Psoas muscle (tissue), 8 donors: ENCODE results near the gene DNAJB14. TPM values are rescaled to one million over a fixed set of nuclear protein-coding genes. Genes with fewer than 3 reads are reported as not detected.
A peak's percentile ranks its signal among the peaks of the same experiment; 100 is the strongest.

ENCODE experiments used
- ATAC-seq, 4 donors: fragments of 200-7000 bp; cut with Tn5 transposase; one replicate each; pipeline ENCODE4 v1.9.1; 2020; ENCODE audit warnings: moderate library complexity in 3 of 4, mild to moderate bottlenecking in 2 of 4
- DNase-seq, 2 donors: peaks; one replicate each; pipeline ENCODE4 v3.0.0-alpha.2; 2020
- H3K27ac ChIP-seq: fragments of 200-600 bp; one replicate; pipeline ENCODE4 v1.8.0; 2022
- H3K27me3 ChIP-seq, 3 donors: fragments of 200-600 bp in 1 of 3; one replicate each; pipeline versions ENCODE4 v1.6.1 to v1.8.0; 2013 to 2022; ENCODE audit warnings: low read length in 2 of 3, mild to moderate bottlenecking in 2 of 3, moderate library complexity in 1 of 3; ENCODE audit not compliant: insufficient read depth in 3 of 3
- H3K36me3 ChIP-seq, 2 donors: fragments of 200-600 bp in 1 of 2; one replicate each; pipeline versions ENCODE4 v1.6.1 to v1.8.0; 2013 to 2022; ENCODE audit warnings: low read depth in 1 of 2, mild to moderate bottlenecking in 1 of 2, moderate library complexity in 1 of 2; ENCODE audit not compliant: insufficient read depth in 1 of 2
- H3K4me1 ChIP-seq: fragments of 200-600 bp; one replicate; pipeline ENCODE4 v1.8.0; 2022
- H3K4me3 ChIP-seq: fragments of 200-600 bp; one replicate; pipeline ENCODE4 v1.8.0; 2022; ENCODE audit warnings: mild to moderate bottlenecking
- H3K9me3 ChIP-seq: fragments of 200-600 bp; one replicate; pipeline ENCODE4 v1.8.0; 2022
- WGBS, 3 donors: extraction: QIAGEN DNeasy Blood & Tissue Kit; methylation state at CpG; one replicate each; pipeline versions ENCODE4 v1.1.6 to v1.1.7; 2013; 5-methylcytosine and 5-hydroxymethylcytosine counted together
- intact Hi-C, 2 donors: fragments of 100-400 bp; cut with DNase I; formaldehyde crosslinking; loops; one replicate each; pipeline versions ENCODE4 v1.11.0 to v1.14.2; 2022
- polyA plus RNA-seq, 3 donors: library from polyadenylated mRNA; stranded (reverse); fragments of 200-250 nt; gene quantifications; one replicate each; pipeline ENCODE4 v1.2.3, GENCODE V29; 2013
- total RNA-seq, 4 donors: library from RNA; stranded (reverse); fragmentation: NEBNext Ultra II Directional in 2 of 4; extraction: Animal tissue kit (Norgen Biotek cat#: 25700) in 2 of 4; gene quantifications; one replicate each; pipeline versions ENCODE4 v1.2.1 to v1.2.4, GENCODE V29; 2021 to 2023
- TF ChIP-seq, protein P1 (sequence below): fragments of 200-600 bp; IDR thresholded peaks from one replicate; pipeline ENCODE4 v1.8.0; 2022; ENCODE audit warnings: antibody characterized with exemption
- donor health status: healthy with polysubstance abuse.
- donor health status: DM: no; HTN: no; CAD: no; lungs with moderate emphysema.
- donor health status: Bipolar disorder and iron deficiency.
- donor health status: healthy.
- donor health status: DM: yes; HTN: yes; CAD: no.
- donor health status: DM: no; HTN: no; CAD: no.
- donor health status: DM: no; HTN: no; CAD: no.
- donor health status: DM: yes; HTN: yes; CAD: no.

The DNAJB14 gene
- total and polyA plus RNA-seq, 7 donors, result 3.3 to 16.7 (median 12.9) TPM

DNA sequence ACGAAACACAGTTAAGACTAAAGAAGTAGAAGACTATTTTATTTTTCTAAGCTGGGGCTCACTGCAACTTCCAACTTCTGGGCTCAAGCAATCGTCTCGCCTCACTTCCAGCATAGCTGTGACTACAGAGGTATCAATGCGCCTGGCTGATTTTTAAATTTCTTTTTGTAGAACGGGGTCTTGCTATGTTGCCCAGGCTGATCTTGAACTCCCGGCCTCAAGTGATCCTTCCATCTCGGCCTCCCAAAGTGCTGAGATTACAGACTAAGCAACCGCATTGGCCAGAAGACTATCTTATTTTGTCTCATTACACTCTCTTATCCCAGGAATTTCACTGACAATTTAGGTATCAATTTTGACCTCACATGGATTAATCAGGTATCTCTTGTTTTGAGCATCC, 53.4 kb downstream of the DNAJB14 start:
- H3K27ac ChIP-seq, result no peak overlapping the region
- H3K27me3 ChIP-seq, result no peaks in the 10 kb centered on the region
- WGBS, 3 donors, result 95 to 96% (median 95%) methylated on average over 8 of the region's 8 CpGs
- peaks cover 0 to 25% of the 10 kb centered on the region in 2 donors for H3K36me3 ChIP-seq
- H3K9me3 ChIP-seq, result no peaks in the 10 kb centered on the region
- H3K4me3 ChIP-seq, result peak overlapping the region; percentile 86
- H3K4me1 ChIP-seq, result peaks cover 26% of the 10 kb centered on the region
- ATAC-seq, result no peak
- intact Hi-C loops, result loop anchor here in 1 of 2 donors (5.0 kb wide), 1 partner anchor 331 kb away; the partner anchor contains the start of gene TRMT10A
- DNase-seq, result no peak
- TF ChIP-seq, protein P1, sequence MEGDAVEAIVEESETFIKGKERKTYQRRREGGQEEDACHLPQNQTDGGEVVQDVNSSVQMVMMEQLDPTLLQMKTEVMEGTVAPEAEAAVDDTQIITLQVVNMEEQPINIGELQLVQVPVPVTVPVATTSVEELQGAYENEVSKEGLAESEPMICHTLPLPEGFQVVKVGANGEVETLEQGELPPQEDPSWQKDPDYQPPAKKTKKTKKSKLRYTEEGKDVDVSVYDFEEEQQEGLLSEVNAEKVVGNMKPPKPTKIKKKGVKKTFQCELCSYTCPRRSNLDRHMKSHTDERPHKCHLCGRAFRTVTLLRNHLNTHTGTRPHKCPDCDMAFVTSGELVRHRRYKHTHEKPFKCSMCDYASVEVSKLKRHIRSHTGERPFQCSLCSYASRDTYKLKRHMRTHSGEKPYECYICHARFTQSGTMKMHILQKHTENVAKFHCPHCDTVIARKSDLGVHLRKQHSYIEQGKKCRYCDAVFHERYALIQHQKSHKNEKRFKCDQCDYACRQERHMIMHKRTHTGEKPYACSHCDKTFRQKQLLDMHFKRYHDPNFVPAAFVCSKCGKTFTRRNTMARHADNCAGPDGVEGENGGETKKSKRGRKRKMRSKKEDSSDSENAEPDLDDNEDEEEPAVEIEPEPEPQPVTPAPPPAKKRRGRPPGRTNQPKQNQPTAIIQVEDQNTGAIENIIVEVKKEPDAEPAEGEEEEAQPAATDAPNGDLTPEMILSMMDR, result no peak

DNA sequence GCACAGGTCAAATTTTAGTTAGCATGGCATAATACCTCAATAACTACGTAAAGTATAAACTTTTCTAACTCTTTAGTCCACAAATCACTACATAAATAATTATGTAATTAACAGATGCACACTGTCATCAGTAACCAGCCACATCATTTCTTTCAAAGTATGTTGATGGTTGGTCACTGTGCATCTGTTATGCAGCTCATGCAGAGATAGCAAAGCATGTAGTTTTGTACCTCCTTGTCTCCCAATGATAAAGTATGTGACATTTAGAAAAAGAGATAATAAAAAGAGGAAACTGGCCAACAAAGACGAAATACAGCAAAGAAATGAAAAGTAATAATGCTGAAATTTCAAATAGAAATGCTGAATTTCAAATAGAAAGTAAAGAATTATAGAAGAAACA, 55.1 kb downstream of the DNAJB14 start:
- Histone ChIP-seq H3K27ac (no peak overlapping the region), H3K4me1 (peaks cover 29% of the 10 kb centered on the region), H3K36me3 (peaks cover 0 to 33% of the 10 kb centered on the region in 2 donors), H3K9me3 (no peaks in the 10 kb centered on the region), H3K27me3 (no peaks in the 10 kb centered on the region), H3K4me3 (no peak overlapping the region)
- TF ChIP-seq, protein P1, result no peak
- no peak for DNase-seq
- WGBS, 3 donors, result 73 to 85% (median 76%) methylated on average over 2 of the region's 2 CpGs
- ATAC-seq, result no peak
- intact Hi-C loops, result loop anchor here in 1 of 2 donors (5.0 kb wide), 1 partner anchor 329 kb away; the partner anchor contains the start of gene TRMT10A

DNA sequence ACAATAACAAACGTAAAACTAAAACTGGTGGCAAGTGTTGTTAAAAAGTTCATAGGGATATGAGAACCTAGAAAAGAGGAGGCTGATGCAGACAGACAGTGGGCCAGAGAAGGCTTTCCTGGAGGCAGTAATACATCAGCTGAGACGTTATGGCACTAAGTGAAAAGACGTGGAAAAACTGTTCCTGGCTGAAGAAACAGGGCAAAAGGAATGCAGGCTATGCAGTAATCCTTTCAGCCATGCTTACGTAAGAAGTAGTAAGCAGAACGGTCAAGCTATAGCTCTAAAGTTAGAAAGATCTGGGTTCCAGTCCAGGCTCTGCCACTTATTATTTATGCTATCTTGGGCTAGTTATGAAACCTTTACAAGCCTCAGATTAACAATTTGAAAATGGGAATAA, 58.6 kb downstream of the DNAJB14 start:
- H3K36me3 ChIP-seq, result peaks cover 0 to 68% of the 10 kb centered on the region in 2 donors
- ATAC-seq (no peak), DNase-seq (no peak)
- no peak overlapping the region for H3K27ac ChIP-seq
- 31 to 52% (median 33%) methylated on average over 5 of the region's 5 CpGs for WGBS, 3 donors
- intact Hi-C loops, result no loop called here
- peaks cover 20% of the 10 kb centered on the region for H3K4me1 ChIP-seq
- H3K27me3 ChIP-seq, result no peaks in the 10 kb centered on the region
- TF ChIP-seq, protein P1, result no peak
- H3K9me3 ChIP-seq, result no peaks in the 10 kb centered on the region
- no peak overlapping the region for H3K4me3 ChIP-seq

DNA sequence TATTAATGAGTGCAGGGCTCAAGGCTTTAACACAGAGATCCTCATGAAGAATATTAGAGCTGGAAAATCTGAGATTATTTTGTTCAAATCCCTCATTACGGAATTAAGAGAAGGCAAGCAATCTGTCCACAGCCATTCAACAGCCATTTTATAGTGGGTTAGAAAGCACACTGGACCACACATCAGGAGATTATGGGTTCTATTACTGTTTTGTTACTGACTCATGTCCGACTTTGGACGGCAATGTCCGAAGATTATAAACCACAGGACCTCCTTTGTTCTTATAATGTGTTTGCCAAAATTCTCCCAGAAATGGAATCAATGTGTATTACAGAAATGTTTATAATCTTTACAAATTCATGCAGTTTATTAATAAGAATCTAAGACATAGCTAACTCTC, 60.3 kb downstream of the DNAJB14 start:
- intact Hi-C loops, result no loop called here
- 81 to 86% (median 85%) methylated on average over 4 of the region's 4 CpGs for WGBS, 3 donors
- Histone ChIP-seq H3K27me3 (no peaks in the 10 kb centered on the region), H3K36me3 (peaks cover 0 to 73% of the 10 kb centered on the region in 2 donors), H3K9me3 (no peaks in the 10 kb centered on the region), H3K4me1 (peaks cover 20% of the 10 kb centered on the region), H3K27ac (no peak overlapping the region), H3K4me3 (no peak overlapping the region)
- TF ChIP-seq, protein P1, result no peak
- DNase-seq, result no peak
- ATAC-seq, result no peak

DNA sequence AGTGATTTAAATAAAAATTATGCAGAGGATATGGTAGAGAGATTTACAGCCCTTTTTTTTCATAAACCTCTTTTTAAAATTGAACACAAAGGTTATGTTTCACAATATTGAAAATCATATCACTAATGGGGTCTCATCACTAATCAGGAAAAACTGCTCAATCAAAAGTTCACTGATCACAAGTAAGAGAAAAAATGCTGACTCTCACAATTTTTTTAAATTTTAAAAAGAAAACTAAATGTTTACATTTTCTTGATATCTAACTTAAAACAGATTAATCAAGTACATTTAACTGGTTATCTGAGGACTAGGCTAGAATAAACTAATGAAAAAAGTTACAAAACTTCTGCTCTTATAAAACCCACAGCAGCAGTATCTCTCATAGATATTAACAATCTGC, 60.7 kb downstream of the DNAJB14 start:
- no peaks in the 10 kb centered on the region for H3K9me3 ChIP-seq
- H3K27me3 ChIP-seq, result no peaks in the 10 kb centered on the region
- TF ChIP-seq, protein P1, result no peak
- H3K36me3 ChIP-seq, result peaks cover 0 to 73% of the 10 kb centered on the region in 2 donors
- intact Hi-C loops, result no loop called here
- DNase-seq (no peak), ATAC-seq (no peak)
- H3K27ac ChIP-seq, result no peak overlapping the region
- H3K4me3 ChIP-seq, result no peak overlapping the region
- H3K4me1 ChIP-seq, result peaks cover 15% of the 10 kb centered on the region
